Stimulated activated CD8-positive, alpha-beta memory T cell treated with anti-CD3 and anti-CD28 coated beads, Interleukin-12 subunit alpha, Interleukin-12 subunit beta, amount 100 ng/mL, for 24 hours (primary cell): ENCODE data around the gene PLCG1.
"Not testable (repeated sequence)": the region's sequence is repeated elsewhere in the genome, so short reads cannot be mapped to it uniquely, and the experiment has no call there.

Source experiments
- DNase-seq: peaks from one replicate; pipeline ENCODE4 v3.0.0-alpha.2; 2020; ENCODE audit errors: extremely low read depth

Gene PLCG1

GRCh38 chr20:41136680-41137613, at the start of gene PLCG1:
PLCG1 (plus strand) TSS chr20:41137543; CDS start chr20:41137642, 99 bp downstream.
- DNase-seq = peak; percentile 67

GRCh38 chr20:41087777-41088176, 49.6 kb upstream of the PLCG1 start:
- no peak for DNase-seq

GRCh38 chr20:41089555-41089954, 47.8 kb upstream of the PLCG1 start:
- no peak for DNase-seq

DNA sequence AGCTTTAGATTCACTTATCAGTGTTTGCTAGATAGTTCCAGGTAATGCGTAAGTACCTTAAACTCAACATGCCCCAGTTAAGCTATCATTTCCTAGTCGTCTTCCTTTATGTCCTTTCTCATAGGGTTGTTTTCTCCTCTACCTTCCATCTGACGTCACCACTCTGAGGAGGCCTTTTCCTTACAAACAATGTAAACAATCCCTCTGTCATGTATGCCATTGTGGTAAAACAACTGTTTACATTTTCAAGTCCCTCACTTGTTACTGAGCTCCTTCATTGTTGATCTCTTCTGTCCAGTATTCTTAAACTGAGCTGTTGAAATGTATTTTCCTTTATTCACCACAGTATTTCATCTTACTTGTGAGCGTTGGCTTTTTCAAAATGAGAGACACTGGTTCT, 45.4 kb upstream of the PLCG1 start:
- DNase-seq = no peak

DNA sequence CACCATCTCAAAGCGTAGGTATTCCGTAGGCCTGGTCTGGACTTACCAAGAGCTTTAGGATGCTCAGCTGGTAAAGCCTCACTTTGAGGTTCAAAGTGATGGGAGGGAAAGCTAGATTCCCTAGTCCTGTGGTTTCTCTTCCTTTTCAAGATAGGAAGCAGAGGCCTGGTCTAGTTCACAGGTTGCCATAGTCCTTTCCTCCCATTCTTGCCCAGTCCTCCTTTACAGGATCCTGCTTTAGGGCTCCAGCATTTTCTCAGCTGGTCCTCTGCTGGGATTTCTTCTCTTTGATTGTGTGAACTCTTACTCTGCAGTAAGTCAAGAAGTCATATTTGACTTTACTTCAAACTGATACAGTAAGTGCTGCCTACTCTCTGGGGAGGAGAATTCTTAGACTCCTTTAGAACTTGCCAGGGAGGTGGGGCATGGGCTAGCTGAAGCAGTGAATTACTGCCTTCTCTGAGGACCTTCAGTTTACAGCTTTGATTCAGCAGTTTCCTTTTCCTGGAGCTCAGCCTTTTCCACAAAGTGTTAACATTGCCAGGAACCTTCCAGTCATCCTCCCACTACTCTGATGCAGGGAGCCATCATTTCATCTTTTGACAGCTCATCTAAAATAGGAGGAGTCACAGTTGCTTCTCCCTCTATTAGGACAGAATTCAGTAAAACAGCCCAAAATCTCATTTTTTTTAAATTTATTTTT, 42.8 kb upstream of the PLCG1 start:
- DNase-seq = no peak

DNA sequence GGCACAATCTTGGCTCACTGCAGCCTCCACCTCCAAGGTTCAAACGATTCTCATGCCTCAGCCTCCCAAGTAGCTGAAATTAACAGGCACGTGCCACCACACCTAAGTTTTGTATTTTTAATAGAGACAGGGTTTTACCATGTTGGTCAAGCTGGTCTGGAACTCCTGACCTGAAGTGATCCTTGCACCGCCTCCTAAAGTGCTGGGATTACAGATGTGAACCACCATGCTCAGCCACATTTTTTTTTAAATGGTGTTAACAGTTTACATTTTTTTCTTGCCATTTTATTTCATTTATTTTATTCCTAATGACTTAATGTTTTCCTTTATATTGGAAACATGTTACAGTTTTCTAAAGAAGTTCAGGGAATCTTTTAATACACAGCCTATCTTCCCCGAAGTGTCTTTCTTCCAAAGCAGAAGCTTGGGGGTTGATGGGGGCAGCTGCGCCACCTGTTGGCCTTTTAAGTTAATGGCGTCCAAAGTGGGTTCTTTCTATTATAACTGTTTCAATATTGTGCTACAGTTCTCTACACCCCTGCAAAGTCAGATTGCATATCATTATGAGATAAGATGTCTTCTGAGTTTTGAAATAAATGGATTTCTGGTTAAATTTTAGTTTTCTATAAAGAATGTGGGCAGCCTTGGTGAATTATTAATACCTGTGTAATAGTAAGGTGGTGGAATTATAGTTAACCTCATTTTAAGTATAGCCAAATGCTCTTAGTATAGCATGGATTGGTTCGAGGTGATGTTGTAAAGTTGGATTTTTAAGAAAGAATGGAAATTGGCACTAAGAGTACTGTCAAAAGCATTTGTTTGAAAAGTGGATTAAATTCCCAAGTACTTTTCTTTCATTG, 42.0 kb upstream of the PLCG1 start:
- no peak for DNase-seq

- no peak for DNase-seq
Observed at GRCh38 chr20:41098703-41099250, 38.6 kb upstream of the PLCG1 start.

- DNase-seq = no peak
Observed at GRCh38 chr20:41100001-41100480, 37.3 kb upstream of the PLCG1 start.

DNA sequence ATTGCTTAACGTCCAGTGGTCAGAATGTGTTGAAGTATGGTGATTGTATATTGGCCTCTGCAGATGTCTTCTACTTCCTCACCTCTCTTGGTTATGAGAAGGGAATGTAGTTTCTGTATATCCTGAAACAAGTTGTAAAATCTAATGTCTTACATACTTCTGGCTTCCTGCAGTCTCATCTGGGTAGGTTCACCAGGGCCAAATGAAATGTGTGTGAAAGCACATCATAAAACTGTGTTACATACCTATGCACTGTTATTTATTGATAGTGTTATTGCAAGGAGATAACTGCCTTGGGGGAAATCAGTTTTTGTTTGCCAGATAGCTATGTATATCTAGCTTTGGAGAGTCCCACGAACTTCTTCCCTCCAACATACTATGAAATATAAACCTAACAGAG, 35.7 kb upstream of the PLCG1 start:
- no peak for DNase-seq

DNA sequence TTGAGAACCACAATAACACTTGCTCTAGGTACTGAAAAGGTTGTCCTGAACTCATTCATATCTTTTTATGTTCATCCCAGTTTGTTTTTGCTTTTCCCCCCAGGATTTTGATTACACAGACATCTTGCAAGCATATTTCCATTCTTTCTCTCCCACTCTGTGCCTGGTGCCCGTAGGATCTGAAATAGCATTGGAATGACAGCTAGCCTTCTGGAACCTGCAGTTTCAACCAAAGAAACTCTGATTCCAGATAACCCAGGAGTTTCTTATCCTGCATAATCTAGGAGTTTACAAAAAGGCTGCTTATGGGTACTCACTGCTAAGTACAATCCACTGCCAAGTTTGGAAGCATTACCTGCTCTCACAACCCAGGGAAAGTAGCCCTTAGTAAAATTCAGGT, 28.8 kb upstream of the PLCG1 start:
- no peak for DNase-seq

DNA sequence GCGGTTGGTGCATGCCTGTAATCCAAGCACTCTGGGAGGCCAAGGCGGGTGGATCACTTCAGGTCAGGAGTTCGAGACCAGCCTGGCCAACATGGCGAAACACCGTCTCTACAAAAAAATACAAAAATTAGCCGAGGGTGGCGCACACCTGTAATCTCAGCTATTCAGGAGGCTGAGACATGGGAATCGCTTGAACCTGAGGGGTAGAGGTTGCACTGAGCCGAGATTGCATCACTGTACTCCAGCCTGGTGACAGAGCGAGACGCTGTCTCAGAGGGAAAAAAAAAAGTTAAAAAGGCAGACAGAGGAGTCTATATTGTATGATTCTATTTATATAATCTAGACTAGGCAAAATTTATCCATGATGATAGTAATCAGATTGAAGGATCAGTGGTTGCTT, 27.3 kb upstream of the PLCG1 start:
- DNase-seq = no peak

- no peak for DNase-seq
Observed at GRCh38 chr20:41110930-41111577, 26.3 kb upstream of the PLCG1 start.

GRCh38 chr20:41111578-41111951, 25.8 kb upstream of the PLCG1 start:
- no peak for DNase-seq

GRCh38 chr20:41116282-41116956, 20.9 kb upstream of the PLCG1 start:
- DNase-seq = no peak

GRCh38 chr20:41118159-41118558, 19.2 kb upstream of the PLCG1 start:
- not testable (repeated sequence) for DNase-seq

DNA sequence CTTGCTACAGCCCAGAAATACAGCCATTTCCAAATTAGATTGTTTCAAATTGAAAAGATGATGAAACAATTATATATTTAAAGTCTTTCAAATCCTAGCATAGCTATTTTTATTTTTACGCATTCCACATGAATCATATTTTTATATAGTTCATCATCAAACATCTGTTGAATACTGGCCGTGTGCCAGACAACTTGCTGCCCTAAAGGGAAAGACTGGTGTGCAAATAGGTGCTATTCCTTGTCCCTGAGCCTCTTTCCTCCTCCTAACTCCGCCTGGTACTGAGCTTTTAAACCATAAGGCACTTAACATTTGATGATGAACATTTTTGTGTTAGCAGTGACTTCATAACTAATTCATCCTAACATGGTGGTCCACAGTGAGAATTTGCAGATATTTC, 18.7 kb upstream of the PLCG1 start:
- DNase-seq = no peak

DNA sequence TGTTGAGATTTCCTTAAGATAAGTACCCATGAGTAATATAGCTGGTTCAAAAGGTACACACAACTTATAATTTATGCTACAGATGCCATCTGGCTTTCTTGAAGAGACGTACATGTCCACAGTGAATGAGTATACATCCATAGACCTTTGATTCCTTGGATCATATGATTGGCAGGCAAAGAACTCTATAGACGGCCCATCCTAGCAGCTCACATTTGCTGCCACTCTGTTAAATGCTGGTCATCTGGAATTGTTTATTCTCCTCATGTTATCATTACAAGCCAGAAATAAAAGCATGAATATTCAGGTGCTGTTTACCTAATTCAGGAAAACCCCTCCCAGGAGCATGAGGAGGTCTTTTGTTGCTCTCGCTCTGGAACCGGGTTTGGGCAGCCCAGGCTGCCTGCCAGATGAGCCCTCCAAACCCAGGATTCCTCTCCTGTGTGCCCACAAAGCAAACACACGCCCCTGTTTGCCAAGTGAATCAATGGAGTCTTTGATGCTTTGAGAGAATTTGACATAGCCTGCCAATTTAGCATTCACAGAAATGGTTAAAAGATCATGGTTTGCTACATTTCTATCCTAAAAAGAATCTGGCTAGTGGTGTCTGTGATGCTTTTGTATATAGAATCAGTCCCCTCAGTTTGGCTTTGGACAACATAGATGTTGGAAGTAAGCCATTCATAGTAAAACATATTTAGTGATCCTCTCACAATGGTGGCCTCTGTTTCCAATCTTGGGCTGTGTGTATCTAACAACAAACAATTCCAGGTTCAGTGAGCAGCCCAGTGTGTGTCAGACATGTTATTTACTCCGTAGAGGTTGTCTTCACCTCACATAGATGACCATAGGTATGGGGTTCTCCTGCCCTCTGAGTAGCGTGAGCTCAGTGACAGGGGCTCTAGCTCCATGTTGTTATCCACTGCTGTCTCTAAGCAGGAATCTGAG, 17.5 kb upstream of the PLCG1 start:
- DNase-seq = no peak

GRCh38 chr20:41121399-41121798, 15.9 kb upstream of the PLCG1 start:
- DNase-seq = no peak

DNA sequence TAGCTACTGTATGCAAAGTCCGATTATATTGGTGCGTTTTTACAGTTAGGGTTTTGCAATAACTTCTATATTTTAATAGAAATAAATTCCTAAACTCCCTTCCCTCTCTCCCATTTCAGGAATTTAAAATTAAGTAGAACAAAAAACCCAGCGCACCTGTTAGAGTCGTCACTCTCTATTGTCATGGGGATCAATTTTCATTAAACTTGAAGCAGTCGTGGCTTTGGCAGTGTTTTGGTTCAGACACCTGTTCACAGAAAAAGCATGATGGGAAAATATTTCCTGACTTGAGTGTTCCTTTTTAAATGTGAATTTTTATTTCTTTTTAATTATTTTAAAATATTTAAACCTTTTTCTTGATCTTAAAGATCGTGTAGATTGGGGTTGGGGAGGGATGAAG, 13.7 kb upstream of the PLCG1 start:
- DNase-seq = no peak
